ENCODE results near the gene MSL2. TPM values are rescaled to one million over a fixed set of nuclear protein-coding genes. Genes with fewer than 3 reads are reported as not detected.

Gene MSL2
- total RNA-seq, 2 donors from 2014 or later = 19.0 to 21.6 TPM

GRCh38 chr3:136110481-136110880 lies 85.7 kb downstream of the MSL2 start:
- ATAC-seq (no peak), DNase-seq (no peak)
- intact Hi-C loops (cut with DNase I) = no loop called here

GRCh38 chr3:136109499-136109898 lies 86.6 kb downstream of the MSL2 start:
- no peak for DNase-seq
- intact Hi-C loops (cut with DNase I) = no loop called here
- no peak for ATAC-seq

- intact Hi-C loops (cut with DNase I) = no loop called here
- no peak for ATAC-seq
- no peak for DNase-seq
These were observed 90.0 kb downstream of the MSL2 start for GRCh38 chr3:136106101-136106500.

GRCh38 chr3:136105044-136105443 lies 91.1 kb downstream of the MSL2 start:
- DNase-seq = no peak
- no peak for ATAC-seq
- intact Hi-C loops (cut with DNase I) = no loop called here

Other genes starting within 250 kb of the MSL2 start
- gene PPP2R3A, start 230.6 kb downstream of the MSL2 start, total RNA-seq = 10 to 100 TPM; 37.5 to 60.1 TPM
- 10 to 100 TPM; 67.7 to 70.8 TPM for gene PCCB, start 54.0 kb upstream of the MSL2 start, total RNA-seq